ENCODE results near the gene NLE1. TPM values are rescaled to one million over a fixed set of nuclear protein-coding genes. Genes with fewer than 3 reads are reported as not detected.

NLE1 gene
- total RNA-seq, 1 experiment from 2014 or later, result 35.5 TPM

GRCh38 chr17:35185849-35186248 is 43.7 kb upstream of the NLE1 start:
- no peaks in the 10 kb centered on the region for H3K36me3 ChIP-seq (ENCODE audit: control insufficient read depth, insufficient read depth, low read length)
- H3K4me1 ChIP-seq (ENCODE audit: control insufficient read depth, insufficient read depth, low read length), result no peaks in the 10 kb centered on the region
- CTCF ChIA-PET, result no interaction called here
- BruUV-seq (replicated peaks), result no TSS peak
- H3K4me3 ChIP-seq (ENCODE audit: low read depth in 2 of 2, low read length in 2 of 2), result no peak overlapping the region
- H3K9me3 ChIP-seq (ENCODE audit: control insufficient read depth, insufficient read depth, low read depth, low read length), result no peaks in the 10 kb centered on the region
- in situ Hi-C loops (cut with HindIII; ENCODE audit: low pct_unique_long_range_greater_than_20kb, low sequenced_read_pairs), result loop anchor here (25.0 kb wide), 1 partner anchor 351 kb away; the partner anchor contains the start of gene SLFN12L
- peaks cover 12% of the 10 kb centered on the region; the same call in 1 of the 2 replicates for H3K27me3 ChIP-seq (ENCODE audit: control insufficient read depth, insufficient read depth, low read length)
- intact Hi-C loops (cut with micrococcal nuclease; ENCODE audit: unreplicated experiment), result no loop called here
- TF ChIP-seq REST (IDR thresholded peaks at IDR 0.05; ENCODE audit: insufficient read depth in 1 of 2, low read depth in 2 of 2, low read length in 1 of 2) (no peak), POLR2AphosphoS5 (IDR thresholded peaks at IDR 0.05; ENCODE audit: low read depth, low read length) (no peak), TCF7L2 (IDR thresholded peaks at IDR 0.05; ENCODE audit: low read depth, low read length) (no peak), CTCF (IDR thresholded peaks at IDR 0.05) (no peak), SIN3A (IDR thresholded peaks at IDR 0.05; ENCODE audit: borderline replicate concordance, insufficient read depth, low read depth, low read length) (no peak)
- H3K27ac ChIP-seq (ENCODE audit: low read length), result no peak overlapping the region
- POLR2A ChIA-PET, result no interaction called here
- ATAC-seq, result no peak
- DNase-seq (ENCODE audit: low read depth, low spot score), result no peak

GRCh38 chr17:35184274-35184673 is 42.2 kb upstream of the NLE1 start:
- ATAC-seq, result no peak
- CTCF ChIA-PET, result no interaction called here
- no peaks in the 10 kb centered on the region for H3K4me1 ChIP-seq (ENCODE audit: control insufficient read depth, insufficient read depth, low read length)

More at GRCh38 chr17:35184274-35184673, 42.2 kb upstream of the NLE1 start:
- Histone ChIP-seq H3K27me3 (ENCODE audit: control insufficient read depth, insufficient read depth, low read length) (peaks cover 12% of the 10 kb centered on the region; the same call in 1 of the 2 replicates), H3K27ac (ENCODE audit: low read length) (no peak overlapping the region), H3K9me3 (ENCODE audit: control insufficient read depth, insufficient read depth, low read depth, low read length) (no peaks in the 10 kb centered on the region), H3K36me3 (ENCODE audit: control insufficient read depth, insufficient read depth, low read length) (no peaks in the 10 kb centered on the region), H3K4me3 (ENCODE audit: low read depth in 2 of 2, low read length in 2 of 2) (no peak overlapping the region)
- in situ Hi-C loops (cut with HindIII; ENCODE audit: low pct_unique_long_range_greater_than_20kb, low sequenced_read_pairs), result loop anchor here (25.0 kb wide), 1 partner anchor 353 kb away; the partner anchor contains the start of gene SLFN12L
- POLR2A ChIA-PET, result no interaction called here
- no peak for TF ChIP-seq TCF7L2 (IDR thresholded peaks at IDR 0.05; ENCODE audit: low read depth, low read length)
- TF ChIP-seq SIN3A (IDR thresholded peaks at IDR 0.05; ENCODE audit: borderline replicate concordance, insufficient read depth, low read depth, low read length), result no peak
- no peak for TF ChIP-seq POLR2AphosphoS5 (IDR thresholded peaks at IDR 0.05; ENCODE audit: low read depth, low read length)
- no peak for TF ChIP-seq REST (IDR thresholded peaks at IDR 0.05; ENCODE audit: insufficient read depth in 1 of 2, low read depth in 2 of 2, low read length in 1 of 2)
- no peak for TF ChIP-seq CTCF (IDR thresholded peaks at IDR 0.05)
- BruUV-seq (replicated peaks), result no TSS peak
- no peak for DNase-seq (ENCODE audit: low read depth, low spot score)
- intact Hi-C loops (cut with micrococcal nuclease; ENCODE audit: unreplicated experiment), result no loop called here
